ENCODE measurements around the gene MINDY4.

MINDY4 gene

GRCh38 chr7:30887464-30887872 is 116.3 kb downstream of the MINDY4 start:
- no peak for TF ChIP-seq CTCF (IDR thresholded peaks at IDR 0.05; ENCODE audit: insufficient read depth, low read depth, low read length, missing control alignments)
- DNase-seq (ENCODE audit: low read depth), result no peak
- H3K4me3 ChIP-seq (ENCODE audit: low read depth, low read length), result no peak overlapping the region

- no peak for DNase-seq (ENCODE audit: low read depth)
- H3K4me3 ChIP-seq (ENCODE audit: low read depth, low read length), result no peak overlapping the region
- TF ChIP-seq CTCF (IDR thresholded peaks at IDR 0.05; ENCODE audit: insufficient read depth, low read depth, low read length, missing control alignments), result no peak
Observed at GRCh38 chr7:30888747-30889146, 117.5 kb downstream of the MINDY4 start.

GRCh38 chr7:30890226-30890625 is 119.0 kb downstream of the MINDY4 start:
- H3K4me3 ChIP-seq (ENCODE audit: low read depth, low read length), result no peak overlapping the region
- TF ChIP-seq CTCF (IDR thresholded peaks at IDR 0.05; ENCODE audit: insufficient read depth, low read depth, low read length, missing control alignments), result no peak
- no peak for DNase-seq (ENCODE audit: low read depth)

GRCh38 chr7:30893357-30893756 is 122.1 kb downstream of the MINDY4 start:
- no peak for TF ChIP-seq CTCF (IDR thresholded peaks at IDR 0.05; ENCODE audit: insufficient read depth, low read depth, low read length, missing control alignments)
- no peak overlapping the region for H3K4me3 ChIP-seq (ENCODE audit: low read depth, low read length)
- no peak for DNase-seq (ENCODE audit: low read depth)

GRCh38 chr7:30894009-30894408 is 122.8 kb downstream of the MINDY4 start:
- TF ChIP-seq CTCF (IDR thresholded peaks at IDR 0.05; ENCODE audit: insufficient read depth, low read depth, low read length, missing control alignments), result no peak
- DNase-seq (ENCODE audit: low read depth), result no peak
- H3K4me3 ChIP-seq (ENCODE audit: low read depth, low read length), result no peak overlapping the region

GRCh38 chr7:30894866-30895605 is 123.8 kb downstream of the MINDY4 start:
- DNase-seq (ENCODE audit: low read depth), result no peak
- TF ChIP-seq CTCF (IDR thresholded peaks at IDR 0.05; ENCODE audit: insufficient read depth, low read depth, low read length, missing control alignments), result no peak

GRCh38 chr7:30896036-30896435 is 124.8 kb downstream of the MINDY4 start:
- no peak for TF ChIP-seq CTCF (IDR thresholded peaks at IDR 0.05; ENCODE audit: insufficient read depth, low read depth, low read length, missing control alignments)
- no peak overlapping the region for H3K4me3 ChIP-seq (ENCODE audit: low read depth, low read length)

More at GRCh38 chr7:30894866-30895605, 123.8 kb downstream of the MINDY4 start:
- H3K4me3 ChIP-seq (ENCODE audit: low read depth, low read length), result no peak overlapping the region

More at GRCh38 chr7:30896036-30896435, 124.8 kb downstream of the MINDY4 start:
- no peak for DNase-seq (ENCODE audit: low read depth)

Data from GM12865 (cell line).